ENCODE data around the gene NIPAL3.
A peak's percentile ranks its signal among the peaks of the same experiment; 100 is the strongest.

Gene NIPAL3

GRCh38 chr1:24411963-24412362 is 3.6 kb upstream of the NIPAL3 start:
- Histone ChIP-seq H3K4me3 (ENCODE audit: low read depth, low read length) (peak overlapping the region; percentile 38), H3K27me3 (ENCODE audit: insufficient read depth, low read length) (no peaks in the 10 kb centered on the region), H3K27ac (ENCODE audit: low read depth, low read length) (peak overlapping the region; percentile 44), H2AFZ (ENCODE audit: low read length, unreplicated experiment) (no peak overlapping the region), H3K79me2 (ENCODE audit: control insufficient read depth, insufficient read depth, low read length, unreplicated experiment) (peaks cover 14% of the 10 kb centered on the region), H3K36me3 (ENCODE audit: insufficient read depth, low read length) (peaks cover 8% of the 10 kb centered on the region; the same call in 1 of the 2 replicates), H3K4me1 (ENCODE audit: control insufficient read depth, insufficient read depth, low read length, unreplicated experiment) (peaks cover 42% of the 10 kb centered on the region)

GRCh38 chr1:24412408-24412807 is 3.2 kb upstream of the NIPAL3 start:
- Histone ChIP-seq H3K27ac (ENCODE audit: low read depth, low read length) (peak overlapping the region; percentile 44; the same call in 1 of the 2 replicates), H3K79me2 (ENCODE audit: control insufficient read depth, insufficient read depth, low read length, unreplicated experiment) (peaks cover 14% of the 10 kb centered on the region), H3K4me1 (ENCODE audit: control insufficient read depth, insufficient read depth, low read length, unreplicated experiment) (peaks cover 47% of the 10 kb centered on the region), H3K27me3 (ENCODE audit: insufficient read depth, low read length) (no peaks in the 10 kb centered on the region), H2AFZ (ENCODE audit: low read length, unreplicated experiment) (peak overlapping the region; percentile 92), H3K4me3 (ENCODE audit: low read depth, low read length) (peak overlapping the region; percentile 85), H3K36me3 (ENCODE audit: insufficient read depth, low read length) (peaks cover 8% of the 10 kb centered on the region; the same call in 1 of the 2 replicates)

DNA sequence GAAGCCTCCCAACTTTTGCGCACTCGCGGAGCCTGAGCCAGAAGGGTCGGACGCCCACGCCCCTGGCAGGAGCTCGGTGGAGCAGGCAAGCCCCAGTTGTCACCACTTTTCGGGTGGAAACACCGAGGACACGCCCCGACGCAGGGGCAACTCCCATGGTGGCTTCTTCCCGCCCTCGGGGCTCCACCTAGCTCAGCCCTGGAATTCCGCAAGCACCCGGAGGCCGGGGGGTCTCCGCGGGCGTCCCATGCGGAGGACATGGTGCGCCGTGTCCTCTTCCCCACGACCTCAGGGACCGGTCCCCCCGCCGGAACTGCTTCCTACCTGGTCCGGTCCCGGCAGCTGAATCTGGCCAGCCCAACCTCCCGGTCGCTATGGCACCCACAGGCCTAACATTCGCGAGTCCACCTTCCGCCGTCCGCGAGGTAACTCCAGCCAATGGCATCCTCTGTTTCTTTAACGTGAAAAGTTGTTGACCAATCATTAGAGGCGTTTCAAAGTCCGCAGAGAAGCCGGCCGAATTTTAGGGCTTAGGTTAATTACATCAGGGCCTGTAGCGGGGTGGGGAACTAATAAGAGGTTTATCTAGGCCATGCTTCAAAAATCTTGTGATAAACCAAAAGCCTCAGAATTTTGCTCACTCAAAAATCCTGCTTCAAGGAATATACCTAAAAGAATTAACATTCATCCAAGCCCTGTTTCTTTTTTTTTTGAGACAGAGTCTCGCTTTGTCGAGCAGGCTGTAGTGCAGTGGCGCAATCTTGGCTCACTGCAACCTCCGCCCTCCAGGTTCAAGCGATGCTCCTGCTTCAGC is 2.0 kb upstream of the NIPAL3 start, which contains the start of gene STPG1:
Gene STPG1 (minus strand): TSS at position 433 of the 814 bp plus-strand sequence. CDS start 12,394 bp downstream, outside the sequence.
- H2AFZ ChIP-seq (ENCODE audit: low read length, unreplicated experiment): peak within 1 kb of the TSS; percentile 92
- H3K27me3 ChIP-seq (ENCODE audit: insufficient read depth, low read length): no peaks in the 10 kb centered on the region
- H3K27ac ChIP-seq (ENCODE audit: low read depth, low read length): peak within 1 kb of the TSS; percentile 47; the same call in 1 of the 2 replicates
- peak within 1 kb of the TSS; percentile 85 for H3K4me3 ChIP-seq (ENCODE audit: low read depth, low read length)
- peaks cover 56% of the 10 kb centered on the region for H3K4me1 ChIP-seq (ENCODE audit: control insufficient read depth, insufficient read depth, low read length, unreplicated experiment)
- no peaks in the 10 kb centered on the region for H3K36me3 ChIP-seq (ENCODE audit: insufficient read depth, low read length)
- H3K79me2 ChIP-seq (ENCODE audit: control insufficient read depth, insufficient read depth, low read length, unreplicated experiment): peaks cover 21% of the 10 kb centered on the region

DNA sequence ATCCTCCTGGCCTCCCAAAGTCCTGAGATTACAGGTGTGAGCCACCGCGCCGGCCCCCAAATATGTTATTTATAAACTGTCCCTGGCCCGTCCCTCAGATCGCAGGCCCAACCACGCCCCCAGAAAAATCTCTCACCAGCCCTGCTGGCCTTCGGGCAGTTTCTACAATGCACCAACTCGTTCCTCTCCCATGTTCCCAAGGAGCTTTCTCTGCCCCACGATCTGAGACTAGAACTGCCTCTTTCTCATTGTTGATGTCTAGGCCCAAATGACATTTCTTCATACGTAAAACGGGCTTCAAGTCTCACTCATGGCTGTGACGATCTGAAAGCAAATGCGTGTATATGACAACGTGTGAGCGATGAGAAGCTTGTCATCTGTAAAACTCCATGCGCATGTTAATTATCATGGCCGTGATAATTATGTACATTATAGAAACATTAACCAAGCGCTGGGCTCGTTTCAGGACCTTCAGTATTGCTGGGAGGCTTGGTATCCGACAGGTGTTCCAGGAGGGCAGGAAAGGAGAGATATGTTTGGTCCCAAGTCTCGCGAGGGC is 748 bp upstream of the NIPAL3 start:
- peak overlapping the region; percentile 18 for H2AFZ ChIP-seq (ENCODE audit: low read length, unreplicated experiment)
- peaks cover 3% of the 10 kb centered on the region; the same call in 1 of the 2 replicates for H3K36me3 ChIP-seq (ENCODE audit: insufficient read depth, low read length)
- H3K4me1 ChIP-seq (ENCODE audit: control insufficient read depth, insufficient read depth, low read length, unreplicated experiment): peaks cover 51% of the 10 kb centered on the region
- no peak overlapping the region for H3K27ac ChIP-seq (ENCODE audit: low read depth, low read length)
- H3K79me2 ChIP-seq (ENCODE audit: control insufficient read depth, insufficient read depth, low read length, unreplicated experiment): peaks cover 23% of the 10 kb centered on the region
- H3K4me3 ChIP-seq (ENCODE audit: low read depth, low read length): 0 out of 2 replicates have a peak overlapping the region, but pooled peaks have one; percentile 81
- H3K27me3 ChIP-seq (ENCODE audit: insufficient read depth, low read length): no peaks in the 10 kb centered on the region

DNA sequence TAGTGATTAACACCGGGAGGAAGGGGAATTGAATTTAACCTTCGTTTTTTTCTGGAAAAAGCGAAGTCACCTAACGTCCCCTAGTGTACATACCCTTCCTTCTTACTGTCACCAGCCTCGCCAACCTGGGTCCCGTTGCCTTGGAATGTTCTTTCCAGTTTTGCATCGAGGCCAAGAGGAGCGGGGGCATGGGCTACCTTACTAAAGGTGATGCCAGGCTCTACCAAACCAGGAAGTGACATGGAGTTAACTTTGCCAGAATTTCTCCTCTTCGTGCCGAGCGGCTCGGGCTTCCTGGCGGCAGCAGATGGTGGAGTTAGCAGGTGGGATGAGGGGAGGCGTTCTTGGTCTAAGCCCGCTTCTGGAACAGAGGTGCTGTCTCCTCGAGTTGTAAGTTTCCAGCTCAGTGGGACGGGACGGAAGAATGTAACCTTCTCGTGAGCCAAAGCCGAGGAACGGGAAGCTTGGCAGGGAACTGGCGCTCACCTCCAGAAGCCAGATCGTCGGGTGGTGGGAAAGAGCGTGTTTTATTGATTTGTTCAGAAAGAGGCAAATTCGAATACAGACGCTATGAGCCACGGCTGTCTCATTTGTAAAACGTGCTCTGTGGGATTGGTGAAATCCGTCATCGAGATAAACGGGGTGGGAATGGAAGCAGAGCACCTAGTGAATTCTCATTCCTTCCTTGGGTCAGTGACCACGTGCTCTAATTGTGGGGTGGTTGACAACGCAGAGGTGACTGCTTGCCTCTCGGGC is 486 bp downstream of the NIPAL3 start:
- H3K4me3 ChIP-seq (ENCODE audit: low read depth, low read length): peak overlapping the region; percentile 81
- H3K4me1 ChIP-seq (ENCODE audit: control insufficient read depth, insufficient read depth, low read length, unreplicated experiment): peaks cover 41% of the 10 kb centered on the region
- no peaks in the 10 kb centered on the region for H3K27me3 ChIP-seq (ENCODE audit: insufficient read depth, low read length)
- H3K27ac ChIP-seq (ENCODE audit: low read depth, low read length): peak overlapping the region; percentile 71
- H3K79me2 ChIP-seq (ENCODE audit: control insufficient read depth, insufficient read depth, low read length, unreplicated experiment): peaks cover 21% of the 10 kb centered on the region
- peak overlapping the region; percentile 80 for H2AFZ ChIP-seq (ENCODE audit: low read length, unreplicated experiment)
- H3K36me3 ChIP-seq (ENCODE audit: insufficient read depth, low read length): peaks cover 3% of the 10 kb centered on the region

DNA sequence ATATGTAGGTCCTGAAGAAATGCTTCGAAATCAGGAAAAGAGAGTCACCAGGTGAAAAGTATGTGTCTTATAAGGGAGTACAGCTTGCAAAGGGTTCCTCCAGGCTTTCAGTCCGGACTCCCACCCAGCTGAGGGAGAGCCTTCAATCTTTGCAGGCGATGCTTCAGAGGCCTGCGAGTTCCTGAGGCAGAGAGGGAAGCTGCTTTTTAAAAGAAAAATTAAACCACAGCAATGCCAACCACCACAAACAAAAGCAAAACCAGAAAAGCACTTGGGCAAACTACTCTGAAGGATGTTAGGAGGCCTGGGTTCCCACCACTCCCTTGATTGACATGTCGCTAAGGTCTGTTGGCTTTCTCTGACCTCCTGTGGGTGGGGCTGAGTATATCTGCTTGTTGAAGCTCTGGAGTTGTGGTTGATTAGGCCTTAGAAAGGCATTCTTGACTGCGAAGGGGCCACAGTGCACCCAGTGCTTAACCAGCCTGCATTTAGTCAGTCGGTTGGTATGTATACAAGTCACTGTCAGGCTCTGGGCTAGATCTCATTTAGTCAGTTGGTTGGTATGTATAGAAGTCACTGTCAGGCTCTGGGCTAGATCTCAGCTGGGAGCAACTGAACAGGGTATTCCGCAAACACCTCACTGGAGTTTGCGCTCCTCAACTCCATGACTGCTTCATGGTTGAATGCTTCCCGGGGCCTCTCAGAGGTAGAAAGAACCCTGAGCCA is 1.2 kb downstream of the NIPAL3 start:
- peak overlapping the region; percentile 80 for H2AFZ ChIP-seq (ENCODE audit: low read length, unreplicated experiment)
- peaks cover 18% of the 10 kb centered on the region for H3K79me2 ChIP-seq (ENCODE audit: control insufficient read depth, insufficient read depth, low read length, unreplicated experiment)
- H3K36me3 ChIP-seq (ENCODE audit: insufficient read depth, low read length): peaks cover 3% of the 10 kb centered on the region
- H3K4me1 ChIP-seq (ENCODE audit: control insufficient read depth, insufficient read depth, low read length, unreplicated experiment): peaks cover 34% of the 10 kb centered on the region
- H3K4me3 ChIP-seq (ENCODE audit: low read depth, low read length): peak overlapping the region; percentile 81
- H3K27ac ChIP-seq (ENCODE audit: low read depth, low read length): peak overlapping the region; percentile 71
- no peaks in the 10 kb centered on the region for H3K27me3 ChIP-seq (ENCODE audit: insufficient read depth, low read length)

DNA sequence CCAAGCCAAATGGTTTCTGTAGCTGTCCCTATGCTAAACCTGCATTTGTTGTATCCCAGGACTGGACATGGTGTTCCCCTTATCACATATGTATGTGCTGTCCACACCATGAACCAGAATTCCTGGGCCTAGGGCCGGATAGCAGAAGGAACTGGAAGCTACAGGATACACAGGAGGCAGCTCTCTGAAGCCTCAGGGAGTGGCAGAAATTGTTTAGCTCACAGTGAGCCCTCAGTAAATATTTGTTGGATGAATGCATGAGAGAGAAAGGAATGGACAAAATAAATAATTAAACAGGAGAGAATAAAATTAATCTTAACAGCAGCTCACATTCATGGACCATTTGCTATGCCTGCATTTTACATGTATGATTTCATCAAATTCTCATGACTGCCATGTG is 2.1 kb downstream of the NIPAL3 start:
- H3K79me2 ChIP-seq (ENCODE audit: control insufficient read depth, insufficient read depth, low read length, unreplicated experiment): peaks cover 18% of the 10 kb centered on the region
- H3K36me3 ChIP-seq (ENCODE audit: insufficient read depth, low read length): peaks cover 3% of the 10 kb centered on the region
- peak overlapping the region; percentile 81 for H3K4me3 ChIP-seq (ENCODE audit: low read depth, low read length)
- no peak overlapping the region for H2AFZ ChIP-seq (ENCODE audit: low read length, unreplicated experiment)
- H3K27me3 ChIP-seq (ENCODE audit: insufficient read depth, low read length): no peaks in the 10 kb centered on the region
- peaks cover 28% of the 10 kb centered on the region for H3K4me1 ChIP-seq (ENCODE audit: control insufficient read depth, insufficient read depth, low read length, unreplicated experiment)
- peak overlapping the region; percentile 71 for H3K27ac ChIP-seq (ENCODE audit: low read depth, low read length)

GRCh38 chr1:24418898-24419628 is 3.5 kb downstream of the NIPAL3 start:
- Histone ChIP-seq H3K36me3 (ENCODE audit: insufficient read depth, low read length) (peaks cover 3% of the 10 kb centered on the region), H3K79me2 (ENCODE audit: control insufficient read depth, insufficient read depth, low read length, unreplicated experiment) (peaks cover 13% of the 10 kb centered on the region), H3K4me3 (ENCODE audit: low read depth, low read length) (no peak overlapping the region), H2AFZ (ENCODE audit: low read length, unreplicated experiment) (no peak overlapping the region), H3K27me3 (ENCODE audit: insufficient read depth, low read length) (no peaks in the 10 kb centered on the region), H3K4me1 (ENCODE audit: control insufficient read depth, insufficient read depth, low read length, unreplicated experiment) (peaks cover 23% of the 10 kb centered on the region), H3K27ac (ENCODE audit: low read depth, low read length) (peak overlapping the region; percentile 20; the same call in 1 of the 2 replicates)

GRCh38 chr1:24420547-24420946 is 4.9 kb downstream of the NIPAL3 start:
- Histone ChIP-seq H2AFZ (ENCODE audit: low read length, unreplicated experiment) (no peak overlapping the region), H3K27ac (ENCODE audit: low read depth, low read length) (no peak overlapping the region), H3K36me3 (ENCODE audit: insufficient read depth, low read length) (peaks cover 3% of the 10 kb centered on the region), H3K4me3 (ENCODE audit: low read depth, low read length) (no peak overlapping the region), H3K27me3 (ENCODE audit: insufficient read depth, low read length) (no peaks in the 10 kb centered on the region), H3K79me2 (ENCODE audit: control insufficient read depth, insufficient read depth, low read length, unreplicated experiment) (peaks cover 13% of the 10 kb centered on the region), H3K4me1 (ENCODE audit: control insufficient read depth, insufficient read depth, low read length, unreplicated experiment) (peaks cover 23% of the 10 kb centered on the region)
